Measurements from ENCODE around the gene FTO. TPM values are rescaled to one million over a fixed set of nuclear protein-coding genes. Genes with fewer than 3 reads are reported as not detected.

FTO gene
- total RNA-seq, 2 donors from 2014 or later, result 47.5 to 50.4 TPM

DNA sequence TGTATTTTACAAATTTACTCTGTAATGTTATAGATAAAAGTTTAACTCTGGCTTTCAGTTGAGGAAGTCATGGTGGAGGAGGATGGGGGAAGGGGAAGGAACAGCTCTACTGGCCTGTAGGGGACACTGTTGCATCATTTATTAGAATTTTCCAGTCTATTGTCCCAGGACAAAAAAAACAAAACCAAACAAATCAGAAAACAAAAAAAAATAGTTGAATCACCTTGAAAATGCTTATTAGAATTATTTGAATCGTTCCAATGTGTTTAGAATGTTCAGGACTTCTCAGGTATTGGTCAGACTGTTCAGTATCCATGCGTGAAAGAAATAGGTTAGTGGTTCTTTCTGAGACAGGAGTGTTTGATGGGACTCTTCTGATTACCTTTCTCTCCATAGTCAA, 242.0 kb downstream of the FTO start:
- Histone ChIP-seq H3K27ac (no peak overlapping the region), H3K4me1 (no peaks in the 10 kb centered on the region), H3K9me3 (no peaks in the 10 kb centered on the region), H3K4me3 (no peak overlapping the region), H3K27me3 (no peaks in the 10 kb centered on the region), H3K36me3 (replicated peaks in 1 of 2; ENCODE audit: insufficient read depth in 1 of 2, low read depth in 2 of 2) (no peaks in the 10 kb centered on the region)
- TF ChIP-seq, protein P1, sequence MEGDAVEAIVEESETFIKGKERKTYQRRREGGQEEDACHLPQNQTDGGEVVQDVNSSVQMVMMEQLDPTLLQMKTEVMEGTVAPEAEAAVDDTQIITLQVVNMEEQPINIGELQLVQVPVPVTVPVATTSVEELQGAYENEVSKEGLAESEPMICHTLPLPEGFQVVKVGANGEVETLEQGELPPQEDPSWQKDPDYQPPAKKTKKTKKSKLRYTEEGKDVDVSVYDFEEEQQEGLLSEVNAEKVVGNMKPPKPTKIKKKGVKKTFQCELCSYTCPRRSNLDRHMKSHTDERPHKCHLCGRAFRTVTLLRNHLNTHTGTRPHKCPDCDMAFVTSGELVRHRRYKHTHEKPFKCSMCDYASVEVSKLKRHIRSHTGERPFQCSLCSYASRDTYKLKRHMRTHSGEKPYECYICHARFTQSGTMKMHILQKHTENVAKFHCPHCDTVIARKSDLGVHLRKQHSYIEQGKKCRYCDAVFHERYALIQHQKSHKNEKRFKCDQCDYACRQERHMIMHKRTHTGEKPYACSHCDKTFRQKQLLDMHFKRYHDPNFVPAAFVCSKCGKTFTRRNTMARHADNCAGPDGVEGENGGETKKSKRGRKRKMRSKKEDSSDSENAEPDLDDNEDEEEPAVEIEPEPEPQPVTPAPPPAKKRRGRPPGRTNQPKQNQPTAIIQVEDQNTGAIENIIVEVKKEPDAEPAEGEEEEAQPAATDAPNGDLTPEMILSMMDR (IDR thresholded peaks at IDR 0.05), result peak in 6 of 7 experiments; percentile 69 to 97 (median 83)
- no peak for TF ChIP-seq POLR2A (IDR thresholded peaks at IDR 0.05)
- DNase-seq (peak in 3 of 4 donors; percentile 15 to 34 (median 23)), ATAC-seq (peak; percentile 68)
- WGBS, 2 donors, result 46 to 58% methylated on average over 2 of the region's 2 CpGs
- intact Hi-C loops (cut with DNase I), result no loop called here

DNA sequence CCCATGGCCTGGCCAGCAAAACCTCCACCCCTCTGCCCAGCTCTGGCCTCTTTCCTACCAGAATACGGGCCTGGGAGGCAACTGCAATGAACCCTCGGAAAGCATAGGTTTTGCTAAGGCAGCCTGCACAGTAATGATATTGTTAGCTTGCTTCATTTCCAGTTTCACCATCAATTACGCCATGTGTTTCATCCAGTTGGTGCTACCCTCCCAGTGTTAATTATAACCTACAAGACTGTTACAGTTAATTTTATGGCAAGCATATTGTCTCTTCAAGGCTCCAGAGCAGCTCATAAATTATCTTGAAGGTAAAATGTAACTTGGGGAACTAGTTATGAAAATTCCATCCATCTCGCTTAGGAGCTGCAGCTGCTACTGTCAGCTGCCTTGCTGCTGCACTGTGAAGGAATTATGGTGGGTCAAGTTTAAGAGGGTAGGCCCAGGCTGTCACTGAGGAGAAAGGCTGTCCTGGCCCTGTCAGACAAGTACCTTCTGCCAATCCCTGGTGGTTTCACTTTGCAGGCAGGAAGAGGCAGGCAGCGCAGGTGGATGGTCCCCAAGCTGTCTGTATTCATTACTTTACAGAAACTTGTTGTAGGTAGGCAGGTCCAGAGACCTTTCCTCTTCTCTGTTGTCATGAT, 242.9 kb downstream of the FTO start:
- no peak for ATAC-seq
- Histone ChIP-seq H3K4me3 (no peak overlapping the region), H3K27ac (no peak overlapping the region), H3K27me3 (no peaks in the 10 kb centered on the region), H3K9me3 (no peaks in the 10 kb centered on the region), H3K4me1 (no peaks in the 10 kb centered on the region), H3K36me3 (replicated peaks in 1 of 2; ENCODE audit: insufficient read depth in 1 of 2, low read depth in 2 of 2) (no peaks in the 10 kb centered on the region)
- no peak for DNase-seq
- no peak for TF ChIP-seq POLR2A (IDR thresholded peaks at IDR 0.05)
- TF ChIP-seq, protein P1 (IDR thresholded peaks at IDR 0.05), result no peak
- 83 to 93% methylated on average over 5 of the region's 5 CpGs for WGBS, 2 donors
- intact Hi-C loops (cut with DNase I), result no loop called here

DNA sequence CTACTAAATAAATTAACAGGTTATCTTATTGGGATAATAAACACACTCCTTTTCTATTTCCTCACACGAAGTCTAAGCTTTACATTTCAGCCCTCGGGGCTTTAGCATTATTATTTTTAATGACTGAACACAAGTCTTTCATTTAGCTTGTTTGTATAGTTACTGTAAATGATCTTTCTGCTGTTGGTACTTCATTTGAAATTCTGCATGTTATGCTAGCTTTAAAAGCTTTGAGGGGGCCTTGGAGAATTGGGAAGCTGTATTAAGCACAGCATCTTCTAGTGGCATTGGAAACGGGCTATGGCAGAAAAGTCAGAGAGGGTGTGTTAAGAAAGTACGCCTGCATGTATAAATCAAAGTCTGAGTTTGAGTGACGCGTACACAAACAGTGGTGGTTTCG, 243.7 kb downstream of the FTO start:
- H3K27ac ChIP-seq, result no peak overlapping the region
- H3K4me3 ChIP-seq, result no peak overlapping the region
- DNase-seq (no peak), ATAC-seq (no peak)
- peaks cover 7% of the 10 kb centered on the region for H3K4me1 ChIP-seq
- intact Hi-C loops (cut with DNase I), result no loop called here
- TF ChIP-seq, protein P1 (IDR thresholded peaks at IDR 0.05), result no peak
- no peak for TF ChIP-seq POLR2A (IDR thresholded peaks at IDR 0.05)
- WGBS, 2 donors, result 85% methylated on average over 7 of the region's 7 CpGs
- no peaks in the 10 kb centered on the region for H3K27me3 ChIP-seq
- no peaks in the 10 kb centered on the region for H3K9me3 ChIP-seq
- no peaks in the 10 kb centered on the region for H3K36me3 ChIP-seq (replicated peaks in 1 of 2; ENCODE audit: insufficient read depth in 1 of 2, low read depth in 2 of 2)

DNA sequence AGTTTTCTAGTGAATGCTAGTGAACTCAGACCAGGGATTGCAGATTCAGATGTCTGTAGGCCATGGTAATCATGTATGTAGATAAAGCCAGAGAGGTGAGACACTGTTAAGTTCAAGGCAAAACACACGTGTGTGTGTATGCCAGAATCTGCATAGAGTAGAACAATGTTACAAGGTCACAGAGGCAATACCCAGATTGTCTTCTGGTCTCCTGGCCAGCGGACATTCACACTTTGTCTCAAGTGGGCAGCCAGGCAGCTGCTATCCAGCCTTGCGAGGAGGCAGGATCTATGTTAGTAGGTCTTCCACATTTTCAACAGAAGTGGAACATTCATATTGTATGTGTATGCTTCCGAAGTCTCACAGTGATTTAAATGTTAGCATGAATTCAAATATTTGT, 244.4 kb downstream of the FTO start:
- no peak overlapping the region for H3K27ac ChIP-seq
- ATAC-seq (no peak), DNase-seq (no peak)
- H3K36me3 ChIP-seq (replicated peaks in 1 of 2; ENCODE audit: insufficient read depth in 1 of 2, low read depth in 2 of 2), result no peaks in the 10 kb centered on the region
- TF ChIP-seq, protein P1 (IDR thresholded peaks at IDR 0.05), result no peak
- TF ChIP-seq POLR2A (IDR thresholded peaks at IDR 0.05), result no peak
- no peak overlapping the region for H3K4me3 ChIP-seq
- intact Hi-C loops (cut with DNase I), result no loop called here
- 76 to 79% methylated on average over 4 of the region's 4 CpGs for WGBS, 2 donors
- no peaks in the 10 kb centered on the region for H3K27me3 ChIP-seq
- peaks cover 8% of the 10 kb centered on the region for H3K4me1 ChIP-seq
- no peaks in the 10 kb centered on the region for H3K9me3 ChIP-seq
